Fibroblast of the aortic adventitia (primary cell): Measurements from ENCODE around the gene NDUFAF8. TPM values are rescaled to one million over a fixed set of nuclear protein-coding genes. Genes with fewer than 3 reads are reported as not detected.

Source experiments
- DNase-seq: peaks from one replicate; pipeline ENCODE4 v3.0.0-alpha.2; 2010; ENCODE audit warnings: low read depth
- H3K4me3 ChIP-seq: 2 replicates; pipeline ENCODE4 v1.5.1; 2011; ENCODE audit warnings: low read depth, mild to moderate bottlenecking, control low read depth, low read length, moderate library complexity
- CTCF ChIP-seq: IDR thresholded peaks from 2 replicates; pipeline ENCODE4 v1.5.1; 2011; ENCODE audit warnings: mild to moderate bottlenecking, low read length, control low read depth, inconsistent platforms; ENCODE audit not compliant: insufficient read depth
- total RNA-seq: library from RNA; depleted of rRNA; stranded (reverse); fragments of >200 nt; gene quantifications from 2 replicates; pipeline ENCODE4 v1.2.3, GENCODE V29; 2012; ENCODE audit warnings: low replicate concordance

Gene NDUFAF8
- total RNA-seq, 1 donor = 27.4 TPM

GRCh38 chr17:81257533-81257932 lies 18.4 kb downstream of the NDUFAF8 start:
- no peak overlapping the region for H3K4me3 ChIP-seq
- no peak for TF ChIP-seq CTCF
- DNase-seq = no peak

- TF ChIP-seq CTCF = no peak
These were observed 19.2 kb downstream of the NDUFAF8 start for GRCh38 chr17:81258292-81258691.

DNA sequence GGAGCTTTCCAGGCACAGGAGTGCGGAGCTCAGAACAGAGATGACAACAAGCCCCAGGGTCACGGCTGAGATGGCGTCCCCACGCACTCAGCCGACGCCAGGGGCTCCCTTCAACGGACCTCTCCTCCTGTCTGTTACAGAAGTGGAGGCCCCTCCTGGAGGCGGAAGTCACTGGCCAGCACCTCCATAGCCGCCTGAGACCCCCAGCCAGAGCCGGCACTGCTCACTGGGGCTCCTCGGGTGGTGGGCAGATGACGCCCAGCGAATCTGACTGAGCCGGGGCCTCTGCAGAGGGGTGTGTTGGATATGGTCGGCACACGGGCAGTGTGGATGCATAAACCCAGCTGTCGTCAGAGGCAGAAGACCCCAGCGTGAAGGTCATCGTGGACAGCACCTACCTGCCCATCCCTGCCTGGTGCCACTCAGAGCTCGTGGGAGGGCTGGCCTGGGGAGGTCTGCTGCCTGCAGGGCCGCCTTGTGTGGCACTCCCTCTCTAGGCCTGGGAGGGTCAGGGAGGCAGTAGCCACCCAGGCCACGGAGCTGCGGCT lies 20.0 kb downstream of the NDUFAF8 start:
- no peak for TF ChIP-seq CTCF
- H3K4me3 ChIP-seq = no peak overlapping the region
- DNase-seq = no peak

More at GRCh38 chr17:81258292-81258691, 19.2 kb downstream of the NDUFAF8 start:
- no peak for DNase-seq
- H3K4me3 ChIP-seq = no peak overlapping the region

GRCh38 chr17:81260171-81260570 lies 21.1 kb downstream of the NDUFAF8 start:
- no peak for TF ChIP-seq CTCF
- no peak for DNase-seq
- no peak overlapping the region for H3K4me3 ChIP-seq

DNA sequence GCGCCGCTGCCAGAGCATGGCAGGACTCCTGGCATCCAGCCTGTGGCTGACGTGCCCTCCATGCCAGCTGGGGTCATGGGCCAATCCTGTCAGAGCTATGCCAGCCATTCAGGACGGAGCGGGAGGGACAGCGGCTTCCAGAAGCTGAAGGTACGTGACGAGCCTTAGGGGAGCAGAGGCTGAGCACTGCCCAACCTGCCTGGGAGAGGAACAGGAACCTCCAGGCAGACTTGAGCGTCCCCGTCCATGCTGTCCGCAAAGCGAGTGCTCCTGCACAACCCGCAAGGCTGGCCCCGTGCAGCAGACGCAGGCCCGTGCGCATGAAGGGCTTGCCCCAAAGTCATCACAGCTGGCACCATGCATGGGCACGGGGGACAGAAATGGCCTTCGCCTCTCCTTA lies 21.5 kb downstream of the NDUFAF8 start:
- no peak overlapping the region for H3K4me3 ChIP-seq
- no peak for TF ChIP-seq CTCF

GRCh38 chr17:81261096-81261495 lies 22.0 kb downstream of the NDUFAF8 start:
- no peak for TF ChIP-seq CTCF
- no peak for DNase-seq
- H3K4me3 ChIP-seq = no peak overlapping the region

More for the DNA sequence above, 21.5 kb downstream of the NDUFAF8 start:
- DNase-seq = no peak
